Sigmoid colon (tissue), 7 donors: ENCODE measurements around the gene PARVG. TPM values are rescaled to one million over a fixed set of nuclear protein-coding genes. Genes with fewer than 3 reads are reported as not detected.
A peak's percentile ranks its signal among the peaks of the same experiment; 100 is the strongest.

Experiments
- DNase-seq: peaks from one replicate; pipeline ENCODE4 v3.0.0-alpha.2; 2019
- H3K27ac ChIP-seq, 4 donors: fragments of 200-600 bp; sonication (generic); one replicate each; pipeline ENCODE4 v1.5.1; 2016 to 2019; ENCODE audit warnings: mild to moderate bottlenecking in 1 of 4
- H3K27me3 ChIP-seq, 3 donors: fragments of 200-600 bp; sonication (generic); one replicate each; pipeline ENCODE4 v1.5.1; 2019; ENCODE audit warnings: mild to moderate bottlenecking in 1 of 3
- H3K36me3 ChIP-seq, 4 donors: fragments of 200-600 bp; sonication (generic); one replicate each; pipeline ENCODE4 v1.5.1; 2016 to 2019
- H3K4me1 ChIP-seq, 4 donors: fragments of 200-600 bp; sonication (generic); one replicate each; pipeline ENCODE4 v1.5.1; 2017 to 2019
- H3K4me3 ChIP-seq, 4 donors: fragments of 200-600 bp; sonication (generic); one replicate each; pipeline ENCODE4 v1.5.1; 2017 to 2019; ENCODE audit warnings: mild to moderate bottlenecking in 2 of 4, moderate library complexity in 1 of 4
- H3K9me3 ChIP-seq, 4 donors: fragments of 200-600 bp in 3 of 4; sonication (generic) in 3 of 4; one replicate each; pipeline versions ENCODE4 v1.5.1 to v1.6.1; 2013 to 2019
- EP300 ChIP-seq, 4 donors: sonication (generic); formaldehyde crosslinking; IDR thresholded peaks; one replicate each; pipeline ENCODE4 v1.6.1; 2017; ENCODE audit warnings: antibody characterized with exemption in 4 of 4
- POLR2A ChIP-seq, 2 donors: fragments of 450-650 bp; IDR thresholded peaks; one replicate each; pipeline ENCODE4 v1.6.1; 2016; ENCODE audit warnings: antibody characterized with exemption in 2 of 2, mild to moderate bottlenecking in 2 of 2, moderate library complexity in 2 of 2
- POLR2AphosphoS5 ChIP-seq, 4 donors: sonication (generic); formaldehyde crosslinking; IDR thresholded peaks; one replicate each; pipeline ENCODE4 v1.6.1; 2017; ENCODE audit warnings: antibody characterized with exemption in 4 of 4
- WGBS, 2 donors: extraction: QIAGEN DNeasy Blood & Tissue Kit; methylation state at CpG; one replicate each; pipeline ENCODE4 v1.1.7; 2013; 5-methylcytosine and 5-hydroxymethylcytosine counted together
- intact Hi-C: fragments of 100-400 bp; cut with DNase I; formaldehyde crosslinking; loops from one replicate; pipeline ENCODE4 v1.15.1; 2023
- polyA plus RNA-seq, 3 donors: library from polyadenylated mRNA; stranded (reverse); fragments of 200-250 nt; gene quantifications; one replicate each; pipeline ENCODE4 v1.2.3, GENCODE V29; 2013
- total RNA-seq, 4 donors: library from RNA; depleted of rRNA; stranded (reverse); fragments of >200 nt; gene quantifications; one replicate each; pipeline ENCODE4 v1.1.0, GENCODE V29; 2016
- TF ChIP-seq, protein P1 (sequence below), 4 experiments: fragments of 450-650 bp in 3 of 4; fragments of 200-600 bp in 1 of 4; IDR thresholded peaks; one replicate each; pipeline ENCODE4 v1.5.1; 2016 to 2019; ENCODE audit warnings: antibody characterized with exemption in 4 of 4, mild to moderate bottlenecking in 3 of 4, moderate library complexity in 2 of 4
- donor health status: healthy with polysubstance abuse.
- donor health status: Bipolar disorder and iron deficiency.
- donor health status: healthy.

Gene PARVG, protein sequence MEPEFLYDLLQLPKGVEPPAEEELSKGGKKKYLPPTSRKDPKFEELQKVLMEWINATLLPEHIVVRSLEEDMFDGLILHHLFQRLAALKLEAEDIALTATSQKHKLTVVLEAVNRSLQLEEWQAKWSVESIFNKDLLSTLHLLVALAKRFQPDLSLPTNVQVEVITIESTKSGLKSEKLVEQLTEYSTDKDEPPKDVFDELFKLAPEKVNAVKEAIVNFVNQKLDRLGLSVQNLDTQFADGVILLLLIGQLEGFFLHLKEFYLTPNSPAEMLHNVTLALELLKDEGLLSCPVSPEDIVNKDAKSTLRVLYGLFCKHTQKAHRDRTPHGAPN
- total RNA-seq (10 to 100 TPM in 2 of 4 donors, 1 to 10 TPM in 2; 8.9 to 65.1 (median 12.3) TPM), polyA plus RNA-seq (10 to 100 TPM in 1 of 3 donors, 1 to 10 TPM in 2; 3.0 to 42.5 (median 4.4) TPM)

DNA sequence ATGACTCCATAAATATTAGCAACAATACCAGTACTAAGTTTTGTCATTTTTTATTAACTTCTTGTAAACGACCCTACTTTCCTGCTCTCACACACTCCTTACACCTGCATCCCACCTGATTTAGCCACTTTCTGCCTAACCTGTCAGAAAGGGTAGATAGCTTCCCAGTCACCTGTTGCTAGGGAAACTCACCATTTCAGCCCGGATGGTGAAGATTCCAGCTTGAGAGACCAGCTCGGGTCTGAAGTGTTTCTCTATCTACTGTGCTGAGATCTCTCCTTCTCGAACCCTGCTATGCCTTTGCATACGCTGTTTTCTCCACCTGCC is at the start of gene PARVG:
Gene PARVG, plus strand, starts transcription at position 220 of the 327 bp plus-strand sequence. CDS start 2,405 bp downstream, outside the sequence.
- Histone ChIP-seq H3K9me3 (no peaks in the 10 kb centered on the region), H3K4me1 (no peaks in the 10 kb centered on the region), H3K4me3 (peak within 1 kb of the TSS in 3 of 4 donors; percentile 7 to 37 (median 25)), H3K27ac (peak within 1 kb of the TSS; percentile 25 to 62 (median 35)), H3K27me3 (no peaks in the 10 kb centered on the region), H3K36me3 (no peaks in the 10 kb centered on the region)
- 36% methylated on average over 5 of the region's 5 CpGs for WGBS, 2 donors
- intact Hi-C loops, result no loop called here
- no peak for DNase-seq
- TF ChIP-seq POLR2A (IDR thresholded peaks at IDR 0.05) (no peak), POLR2AphosphoS5 (IDR thresholded peaks at IDR 0.05) (no peak), EP300 (IDR thresholded peaks at IDR 0.05) (no peak)
- TF ChIP-seq, protein P1, sequence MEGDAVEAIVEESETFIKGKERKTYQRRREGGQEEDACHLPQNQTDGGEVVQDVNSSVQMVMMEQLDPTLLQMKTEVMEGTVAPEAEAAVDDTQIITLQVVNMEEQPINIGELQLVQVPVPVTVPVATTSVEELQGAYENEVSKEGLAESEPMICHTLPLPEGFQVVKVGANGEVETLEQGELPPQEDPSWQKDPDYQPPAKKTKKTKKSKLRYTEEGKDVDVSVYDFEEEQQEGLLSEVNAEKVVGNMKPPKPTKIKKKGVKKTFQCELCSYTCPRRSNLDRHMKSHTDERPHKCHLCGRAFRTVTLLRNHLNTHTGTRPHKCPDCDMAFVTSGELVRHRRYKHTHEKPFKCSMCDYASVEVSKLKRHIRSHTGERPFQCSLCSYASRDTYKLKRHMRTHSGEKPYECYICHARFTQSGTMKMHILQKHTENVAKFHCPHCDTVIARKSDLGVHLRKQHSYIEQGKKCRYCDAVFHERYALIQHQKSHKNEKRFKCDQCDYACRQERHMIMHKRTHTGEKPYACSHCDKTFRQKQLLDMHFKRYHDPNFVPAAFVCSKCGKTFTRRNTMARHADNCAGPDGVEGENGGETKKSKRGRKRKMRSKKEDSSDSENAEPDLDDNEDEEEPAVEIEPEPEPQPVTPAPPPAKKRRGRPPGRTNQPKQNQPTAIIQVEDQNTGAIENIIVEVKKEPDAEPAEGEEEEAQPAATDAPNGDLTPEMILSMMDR (IDR thresholded peaks at IDR 0.05), result no peak

- peak; percentile 5 for DNase-seq
- intact Hi-C loops, result no loop called here
- peaks cover 0 to 10% (median 6%) of the 10 kb centered on the region in 4 donors for H3K36me3 ChIP-seq
- no peak overlapping the region for H3K4me3 ChIP-seq
- H3K4me1 ChIP-seq, result no peaks in the 10 kb centered on the region
- no peaks in the 10 kb centered on the region for H3K27me3 ChIP-seq
- H3K9me3 ChIP-seq, result peaks cover 0 to 5% (median 1%) of the 10 kb centered on the region in 4 donors
- no peak overlapping the region for H3K27ac ChIP-seq
- WGBS, 2 donors, result 90 to 95% methylated on average over 12 of the region's 12 CpGs
- TF ChIP-seq POLR2A (IDR thresholded peaks at IDR 0.05) (no peak), POLR2AphosphoS5 (IDR thresholded peaks at IDR 0.05) (no peak), EP300 (IDR thresholded peaks at IDR 0.05) (no peak)
- TF ChIP-seq, protein P1 (IDR thresholded peaks at IDR 0.05), result no peak
Observed at GRCh38 chr22:44131412-44131811, 49.3 kb upstream of the PARVG start.

GRCh38 chr22:44131989-44132685 is 48.6 kb upstream of the PARVG start:
- 76 to 88% methylated on average over 13 of the region's 13 CpGs for WGBS, 2 donors
- intact Hi-C loops, result no loop called here
- Histone ChIP-seq H3K27me3 (no peaks in the 10 kb centered on the region), H3K27ac (no peak overlapping the region), H3K4me3 (no peak overlapping the region), H3K9me3 (peaks cover 0 to 2% (median 1%) of the 10 kb centered on the region in 4 donors), H3K36me3 (peaks cover 0 to 15% (median 10%) of the 10 kb centered on the region in 4 donors), H3K4me1 (no peaks in the 10 kb centered on the region)
- TF ChIP-seq EP300 (IDR thresholded peaks at IDR 0.05) (no peak), POLR2A (IDR thresholded peaks at IDR 0.05) (no peak), POLR2AphosphoS5 (IDR thresholded peaks at IDR 0.05) (no peak)
- TF ChIP-seq, protein P1 (IDR thresholded peaks at IDR 0.05), result no peak
- DNase-seq, result peak; percentile 44

- peak; percentile 40 for DNase-seq
Observed at GRCh38 chr22:44132724-44133123, 48.0 kb upstream of the PARVG start.

More at GRCh38 chr22:44132724-44133123, 48.0 kb upstream of the PARVG start:
- Histone ChIP-seq H3K4me3 (no peak overlapping the region), H3K4me1 (no peaks in the 10 kb centered on the region), H3K36me3 (peaks cover 0 to 21% (median 16%) of the 10 kb centered on the region in 4 donors), H3K27ac (no peak overlapping the region), H3K9me3 (peaks cover 0 to 8% (median 3%) of the 10 kb centered on the region in 4 donors), H3K27me3 (no peaks in the 10 kb centered on the region)
- TF ChIP-seq POLR2A (IDR thresholded peaks at IDR 0.05) (no peak), POLR2AphosphoS5 (IDR thresholded peaks at IDR 0.05) (no peak), EP300 (IDR thresholded peaks at IDR 0.05) (no peak)
- TF ChIP-seq, protein P1 (IDR thresholded peaks at IDR 0.05), result no peak
- 77 to 85% methylated on average over 12 of the region's 12 CpGs for WGBS, 2 donors
- intact Hi-C loops, result no loop called here
